Gastroesophageal sphincter (tissue), 4 donors: ENCODE measurements around the gene PRPF6. TPM values are rescaled to one million over a fixed set of nuclear protein-coding genes. Genes with fewer than 3 reads are reported as not detected.

Source experiments
- ATAC-seq: fragments of 150-250 bp; one replicate; pipeline ENCODE4 v1.9.1; 2016; ENCODE audit warnings: mild to moderate bottlenecking, moderate library complexity
- H3K27ac ChIP-seq, 4 donors: fragments of 200-600 bp; sonication (generic) in 3 of 4; 1 replicate in 3 of 4; 2 replicates in 1 of 4; pipeline ENCODE4 v1.5.1; 2016 to 2019
- H3K27me3 ChIP-seq: fragments of 200-600 bp; sonication (generic); one replicate; pipeline ENCODE4 v1.5.1; 2019
- H3K36me3 ChIP-seq, 2 donors: fragments of 200-600 bp; sonication (generic); one replicate each; pipeline ENCODE4 v1.5.1; 2019; ENCODE audit warnings: control low read depth in 1 of 2
- H3K4me1 ChIP-seq, 3 donors: fragments of 200-600 bp; sonication (generic); 1 replicate in 2 of 3; 2 replicates in 1 of 3; pipeline ENCODE4 v1.5.1; 2016 to 2019; ENCODE audit warnings: control low read depth in 2 of 3
- H3K4me3 ChIP-seq, 2 donors: fragments of 200-600 bp; sonication (generic); one replicate each; pipeline ENCODE4 v1.5.1; 2019; ENCODE audit warnings: mild to moderate bottlenecking in 1 of 2, moderate library complexity in 1 of 2
- H3K9me3 ChIP-seq, 3 donors: fragments of 200-600 bp; sonication (generic); one replicate each; pipeline ENCODE4 v1.5.1; 2017 to 2019; ENCODE audit warnings: control low read depth in 2 of 3
- CTCF ChIP-seq, 4 experiments: fragments of 200-600 bp in 2 of 4; fragments of 450-650 bp in 2 of 4; sonication (generic) in 1 of 4; IDR thresholded peaks; one replicate each; pipeline ENCODE4 v1.5.1; 2017 to 2019; ENCODE audit warnings: antibody characterized with exemption in 4 of 4, mild to moderate bottlenecking in 2 of 4, moderate library complexity in 2 of 4
- EP300 ChIP-seq: sonication (generic); formaldehyde crosslinking; IDR thresholded peaks from one replicate; pipeline ENCODE4 v1.6.1; 2017; ENCODE audit warnings: antibody characterized with exemption, mild to moderate bottlenecking
- POLR2A ChIP-seq, 2 donors: fragments of 450-650 bp; IDR thresholded peaks; one replicate each; pipeline ENCODE4 v1.6.1; 2017; ENCODE audit warnings: antibody characterized with exemption in 2 of 2, mild to moderate bottlenecking in 2 of 2, moderate library complexity in 1 of 2
- POLR2AphosphoS5 ChIP-seq: sonication (generic); formaldehyde crosslinking; IDR thresholded peaks from one replicate; pipeline ENCODE4 v1.6.1; 2017; ENCODE audit warnings: antibody characterized with exemption
- WGBS, 2 donors: methylation state at CpG; one replicate each; pipeline ENCODE4 v1.1.5; 2018; ENCODE audit warnings: low coverage in 1 of 2; 5-methylcytosine and 5-hydroxymethylcytosine counted together
- total RNA-seq, 4 donors: library from RNA; depleted of rRNA; stranded (reverse); fragments of >200 nt; gene quantifications; one replicate each; pipeline ENCODE4 v1.1.0, GENCODE V29; 2016

PRPF6 gene
- total RNA-seq, 4 donors from 2014 or later: 53.7 to 73.0 (median 67.6) TPM

- Histone ChIP-seq H3K4me3 (peak overlapping the region; percentile 81 to 99), H3K27me3 (no peaks in the 10 kb centered on the region), H3K4me1 (peaks cover 2 to 73% (median 55%) of the 10 kb centered on the region in 3 donors), H3K36me3 (peaks cover 0 to 20% of the 10 kb centered on the region in 2 donors), H3K9me3 (no peaks in the 10 kb centered on the region), H3K27ac (peak overlapping the region; percentile 79 to 97 (median 95))
- WGBS, 2 donors: 0% methylated on average over 1 to 6 of the region's 31 CpGs
- TF ChIP-seq CTCF (IDR thresholded peaks at IDR 0.05): peak in 3 of 4 experiments; percentile 36 to 71 (median 38)
- no peak for TF ChIP-seq POLR2AphosphoS5
- no peak for ATAC-seq
Measured at GRCh38 chr20:63955281-63955826, 25.6 kb upstream of the PRPF6 start.

GRCh38 chr20:63955827-63956663, 24.9 kb upstream of the PRPF6 start, which contains the start of gene UCKL1:
Gene UCKL1 (minus strand): TSS chr20:63956416. CDS start chr20:63956372, 44 bp downstream.
- WGBS, 2 donors: 0% methylated on average over 13 of the region's 105 CpGs; no CpG with 5 or more reads in 1 of the 2 donors
- Histone ChIP-seq H3K36me3 (peaks cover 0 to 27% of the 10 kb centered on the region in 2 donors), H3K27me3 (no peaks in the 10 kb centered on the region), H3K27ac (peak within 1 kb of the TSS; percentile 79 to 97 (median 95)), H3K9me3 (no peaks in the 10 kb centered on the region), H3K4me1 (peaks cover 0 to 66% (median 48%) of the 10 kb centered on the region in 3 donors), H3K4me3 (peak within 1 kb of the TSS; percentile 81 to 99)
- ATAC-seq: peak; percentile 88
- TF ChIP-seq POLR2AphosphoS5: peak; percentile 42
- no peak for TF ChIP-seq EP300
- no peak for TF ChIP-seq CTCF (IDR thresholded peaks at IDR 0.05)
- peak; percentile 82 to 84 for TF ChIP-seq POLR2A (IDR thresholded peaks at IDR 0.05)

DNA sequence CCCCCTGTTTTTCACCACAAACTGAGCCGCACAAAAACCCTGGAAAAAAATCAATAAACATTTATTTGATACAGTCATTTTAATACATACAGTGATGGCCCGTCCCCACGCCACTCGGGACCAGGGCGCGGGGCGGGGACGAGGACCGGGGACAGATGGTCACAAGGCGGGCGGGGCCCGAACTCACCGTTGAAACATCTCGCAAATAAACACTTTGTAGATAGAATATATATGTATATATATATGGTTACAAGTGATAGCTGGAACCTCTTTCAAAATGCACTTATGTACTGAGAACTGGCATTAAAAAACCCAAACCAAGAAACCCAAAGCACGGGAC, 24.3 kb upstream of the PRPF6 start:
- 0 to 2% methylated on average over 11 to 15 of the region's 15 CpGs for WGBS, 2 donors
- H3K9me3 ChIP-seq: no peaks in the 10 kb centered on the region
- H3K27me3 ChIP-seq: no peaks in the 10 kb centered on the region
- peak overlapping the region in 3 of 4 donors; percentile 72 to 95 (median 80) for H3K27ac ChIP-seq
- H3K36me3 ChIP-seq: peaks cover 0 to 33% of the 10 kb centered on the region in 2 donors
- H3K4me1 ChIP-seq: peaks cover 0 to 60% (median 42%) of the 10 kb centered on the region in 3 donors
- H3K4me3 ChIP-seq: peak overlapping the region; percentile 42 to 99
- no peak for ATAC-seq
- TF ChIP-seq POLR2A (IDR thresholded peaks at IDR 0.05) (no peak), CTCF (IDR thresholded peaks at IDR 0.05) (no peak), POLR2AphosphoS5 (no peak), EP300 (no peak)

DNA sequence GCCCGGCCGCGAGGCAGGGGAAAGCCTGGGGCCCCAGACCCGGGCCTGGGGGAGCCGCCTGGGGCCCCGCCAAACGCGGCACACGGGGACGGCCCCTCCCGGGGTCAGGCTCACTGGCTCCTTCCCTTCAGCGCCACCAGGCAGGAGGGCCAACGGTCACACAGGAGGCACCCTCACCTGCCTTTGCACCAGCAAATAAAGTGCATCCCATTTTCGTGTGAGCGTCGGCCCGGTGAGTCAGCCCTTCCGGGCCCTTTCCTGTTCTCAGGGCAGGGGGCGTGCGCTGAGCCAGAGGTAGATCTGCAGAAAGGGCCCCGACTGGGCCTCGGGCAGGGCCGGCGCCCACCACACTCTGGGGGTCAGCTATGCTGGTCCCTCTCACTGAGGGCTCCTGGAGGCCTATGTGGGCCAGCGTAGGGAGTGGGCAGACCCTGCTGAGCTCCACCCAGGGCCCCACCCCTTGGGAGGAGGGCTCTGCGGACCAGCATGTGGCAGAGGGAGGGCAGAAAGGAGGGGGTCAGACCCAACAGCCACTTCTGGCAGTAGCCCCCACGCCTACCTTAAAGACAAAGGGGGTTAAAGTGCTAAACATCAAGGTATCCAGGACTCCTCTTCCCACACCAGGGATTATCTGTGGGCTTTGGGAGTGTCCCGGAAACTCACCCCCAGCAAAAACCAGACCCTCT, 23.8 kb upstream of the PRPF6 start:
- no peaks in the 10 kb centered on the region for H3K27me3 ChIP-seq
- H3K4me1 ChIP-seq: peaks cover 0 to 55% (median 37%) of the 10 kb centered on the region in 3 donors
- peak; percentile 44 for ATAC-seq
- H3K4me3 ChIP-seq: peak overlapping the region; percentile 42 to 99
- H3K36me3 ChIP-seq: peaks cover 0 to 38% of the 10 kb centered on the region in 2 donors
- peak overlapping the region in 3 of 4 donors; percentile 72 to 95 (median 80) for H3K27ac ChIP-seq
- H3K9me3 ChIP-seq: no peaks in the 10 kb centered on the region
- TF ChIP-seq CTCF (IDR thresholded peaks at IDR 0.05) (peak in 2 of 4 experiments; percentile 16 to 19), POLR2A (IDR thresholded peaks at IDR 0.05) (peak in 1 of 2 donors; percentile 14), EP300 (no peak), POLR2AphosphoS5 (peak; percentile 21)
- 0 to 7% methylated on average over 5 of the region's 28 CpGs for WGBS, 2 donors
